Upper lobe of right lung (tissue), 1 donor: ENCODE data around the gene WNT7A. TPM values are rescaled to one million over a fixed set of nuclear protein-coding genes. Genes with fewer than 3 reads are reported as not detected.

Experiments used
- ATAC-seq: fragments of 200-7000 bp; cut with Tn5 transposase; one replicate; pipeline ENCODE4 v1.9.1; 2020; ENCODE audit warnings: mild to moderate bottlenecking, moderate library complexity
- DNase-seq: peaks from one replicate; pipeline ENCODE4 v3.0.0-alpha.2; 2020
- H3K27ac ChIP-seq: fragments of 200-600 bp; one replicate; pipeline ENCODE4 v1.8.0; 2022
- H3K27me3 ChIP-seq: fragments of 200-600 bp; one replicate; pipeline ENCODE4 v1.8.0; 2022; ENCODE audit warnings: mild to moderate bottlenecking
- H3K36me3 ChIP-seq: fragments of 200-600 bp; one replicate; pipeline ENCODE4 v1.8.0; 2022
- H3K4me1 ChIP-seq: fragments of 200-600 bp; one replicate; pipeline ENCODE4 v1.8.0; 2022
- H3K4me3 ChIP-seq: fragments of 200-600 bp; one replicate; pipeline ENCODE4 v1.8.0; 2022; ENCODE audit warnings: mild to moderate bottlenecking
- H3K9me3 ChIP-seq: fragments of 200-600 bp; one replicate; pipeline ENCODE4 v1.8.0; 2022
- CTCF ChIP-seq: fragments of 200-600 bp; IDR thresholded peaks from one replicate; pipeline ENCODE4 v1.8.0; 2022; ENCODE audit warnings: antibody characterized with exemption
- intact Hi-C: fragments of 100-400 bp; cut with DNase I; formaldehyde crosslinking; loops from one replicate; pipeline ENCODE4 v1.11.0; 2022
- total RNA-seq: library from RNA; stranded (reverse); fragmentation: NEBNext Ultra II Directional; extraction: Animal tissue kit (Norgen Biotek cat#: 25700); gene quantifications from one replicate; pipeline ENCODE4 v1.2.1, GENCODE V29; 2021
- donor health status: DM: no; HTN: yes; CAD: no; lungs with severe emphysema.

WNT7A gene
- total RNA-seq, 1 donor from 2014 or later, result 6.6 TPM

- Histone ChIP-seq H3K27me3 (peaks cover 40% of the 10 kb centered on the region), H3K9me3 (no peaks in the 10 kb centered on the region), H3K4me3 (no peak overlapping the region)
Measured at GRCh38 chr3:13883681-13884080, 3.8 kb upstream of the WNT7A start.

GRCh38 chr3:13882876-13883275, 3.0 kb upstream of the WNT7A start:
- H3K9me3 ChIP-seq, result no peaks in the 10 kb centered on the region
- no peak overlapping the region for H3K27ac ChIP-seq
- intact Hi-C loops, result loop anchor here (5.0 kb wide), 1 partner anchor 226 kb away; no protein-coding TSS in a partner anchor
- ATAC-seq (no peak), DNase-seq (no peak)
- peaks cover 47% of the 10 kb centered on the region for H3K27me3 ChIP-seq
- no peak overlapping the region for H3K4me3 ChIP-seq
- no peak for TF ChIP-seq CTCF
- H3K4me1 ChIP-seq, result peaks cover 20% of the 10 kb centered on the region
- H3K36me3 ChIP-seq, result no peaks in the 10 kb centered on the region

More at GRCh38 chr3:13883681-13884080, 3.8 kb upstream of the WNT7A start:
- intact Hi-C loops, result loop anchor here (5.0 kb wide), 1 partner anchor 226 kb away; no protein-coding TSS in a partner anchor
- DNase-seq, result no peak
- ATAC-seq, result no peak
- Histone ChIP-seq H3K27ac (no peak overlapping the region), H3K4me1 (peaks cover 15% of the 10 kb centered on the region), H3K36me3 (no peaks in the 10 kb centered on the region)
- TF ChIP-seq CTCF, result no peak

GRCh38 chr3:13881536-13882410, 1.9 kb upstream of the WNT7A start:
- no peak for ATAC-seq
- H3K27me3 ChIP-seq, result peaks cover 58% of the 10 kb centered on the region
- intact Hi-C loops, result loop anchor here (5.0 kb wide), 1 partner anchor 224 kb away; no protein-coding TSS in a partner anchor

GRCh38 chr3:13880811-13881156, 913 bp upstream of the WNT7A start:
- TF ChIP-seq CTCF, result no peak
- ATAC-seq, result peak; percentile 51

More at GRCh38 chr3:13881536-13882410, 1.9 kb upstream of the WNT7A start:
- Histone ChIP-seq H3K27ac (no peak overlapping the region), H3K36me3 (no peaks in the 10 kb centered on the region), H3K4me3 (no peak overlapping the region), H3K9me3 (no peaks in the 10 kb centered on the region), H3K4me1 (peaks cover 20% of the 10 kb centered on the region)
- TF ChIP-seq CTCF, result no peak
- peak; percentile 45 for DNase-seq

GRCh38 chr3:13879102-13879945, 547 bp downstream of the WNT7A start:
- H3K36me3 ChIP-seq, result no peaks in the 10 kb centered on the region
- H3K9me3 ChIP-seq, result no peaks in the 10 kb centered on the region
- H3K4me3 ChIP-seq, result peak overlapping the region; percentile 36
- ATAC-seq, result peak; percentile 2
- no peak overlapping the region for H3K27ac ChIP-seq
- DNase-seq, result peak; percentile 71
- peaks cover 71% of the 10 kb centered on the region for H3K27me3 ChIP-seq
- no peak for TF ChIP-seq CTCF
- intact Hi-C loops, result no loop called here
- H3K4me1 ChIP-seq, result peaks cover 20% of the 10 kb centered on the region

More at GRCh38 chr3:13880811-13881156, 913 bp upstream of the WNT7A start:
- intact Hi-C loops, result loop anchor here (5.0 kb wide), 1 partner anchor 223 kb away; no protein-coding TSS in a partner anchor
- DNase-seq, result peak; percentile 74
- Histone ChIP-seq H3K27ac (no peak overlapping the region), H3K4me1 (peaks cover 20% of the 10 kb centered on the region), H3K36me3 (no peaks in the 10 kb centered on the region), H3K4me3 (no peak overlapping the region), H3K9me3 (no peaks in the 10 kb centered on the region), H3K27me3 (peaks cover 68% of the 10 kb centered on the region)
